ENCODE results near the gene CHN1.

DNA sequence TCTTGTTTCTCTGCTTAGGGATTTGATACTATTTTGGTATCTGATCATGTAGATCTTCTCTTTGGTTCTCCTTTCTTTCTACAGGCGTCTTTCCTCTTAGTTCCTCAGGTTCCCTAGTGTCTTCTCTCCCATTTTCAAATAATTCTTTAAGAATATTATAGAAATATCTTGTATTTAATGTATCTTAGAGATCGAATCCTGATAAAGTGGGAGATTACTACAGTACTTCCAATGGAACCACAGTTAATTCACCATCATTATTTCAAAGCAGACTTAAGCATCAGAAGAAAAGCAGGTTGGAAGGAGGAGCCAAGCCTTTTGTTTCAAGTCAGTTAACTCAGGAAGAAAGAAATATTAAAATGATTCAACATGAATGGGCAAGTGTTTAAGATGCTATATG lies 1.1 kb upstream of the CHN1 start:
- TF ChIP-seq POLR2A (IDR thresholded peaks at IDR 0.05; ENCODE audit: low read depth, low read length) (no peak), TAF1 (IDR thresholded peaks at IDR 0.05; ENCODE audit: borderline replicate concordance, low read depth, low read length) (no peak)
